Activated naive CD4-positive, alpha-beta T cell treated with anti-CD3 and anti-CD28 coated beads for 36 hours (primary cell): Measurements from ENCODE around the gene PFKFB3. TPM values are rescaled to one million over a fixed set of nuclear protein-coding genes. Genes with fewer than 3 reads are reported as not detected.
"Not testable (repeated sequence)": the region's sequence is repeated elsewhere in the genome, so short reads cannot be mapped to it uniquely, and the experiment has no call there.

Experiments used
- CTCF ChIA-PET: fragments of 350-600 bp; sonication (Branson Sonifier 250); formaldehyde crosslinking; loops from one replicate; lab custom pipeline; 2021; ENCODE audit warnings: antibody characterized with exemption; lab: Charles Lee
- DNase-seq: peaks from one replicate; pipeline ENCODE4 v3.0.0-alpha.2; 2020
- H3K27ac Mint-ChIP-seq: one replicate; pipeline ENCODE4 v1.8.0; 2021; ENCODE audit warnings: mild to moderate bottlenecking, mixed read lengths
- H3K27me3 Mint-ChIP-seq: one replicate; pipeline ENCODE4 v1.8.0; 2021; ENCODE audit warnings: low read depth, mixed read lengths
- H3K36me3 Mint-ChIP-seq: one replicate; pipeline ENCODE4 v1.8.0; 2021; ENCODE audit warnings: low read depth, mixed read lengths
- H3K4me1 Mint-ChIP-seq: one replicate; pipeline ENCODE4 v1.8.0; 2021; ENCODE audit warnings: low read depth, mixed read lengths
- H3K4me3 Mint-ChIP-seq: one replicate; pipeline ENCODE4 v1.8.0; 2021; ENCODE audit warnings: mild to moderate bottlenecking, moderate library complexity, mixed read lengths
- H3K9me3 Mint-ChIP-seq: one replicate; pipeline ENCODE4 v1.8.0; 2021; ENCODE audit warnings: mixed read lengths
- intact Hi-C: fragments of 100-400 bp; cut with micrococcal nuclease; formaldehyde crosslinking; loops from one replicate; pipeline ENCODE4 v1.15.1; 2023
- total RNA-seq, 2 experiments: library from RNA; stranded (reverse); gene quantifications; one replicate each; pipeline ENCODE4 v1.2.3, GENCODE V29; 2021

The PFKFB3 gene
- total RNA-seq, 2 experiments from 2014 or later = 87.7 to 88.5 TPM

- no peaks in the 10 kb centered on the region for H3K9me3 Mint-ChIP-seq
Measured at GRCh38 chr10:6180480-6181110, 22.1 kb upstream of the PFKFB3 start.

GRCh38 chr10:6181249-6181648, 21.5 kb upstream of the PFKFB3 start:
- H3K27ac Mint-ChIP-seq = no peak overlapping the region
- intact Hi-C loops = no loop called here
- peaks cover 3% of the 10 kb centered on the region for H3K36me3 Mint-ChIP-seq
- H3K9me3 Mint-ChIP-seq = no peaks in the 10 kb centered on the region
- CTCF ChIA-PET = no interaction called here
- H3K4me3 Mint-ChIP-seq = no peak overlapping the region
- no peaks in the 10 kb centered on the region for H3K27me3 Mint-ChIP-seq
- no peak for DNase-seq
- peaks cover 27% of the 10 kb centered on the region for H3K4me1 Mint-ChIP-seq

More at GRCh38 chr10:6180480-6181110, 22.1 kb upstream of the PFKFB3 start:
- CTCF ChIA-PET = no interaction called here
- Mint-ChIP-seq H3K27ac (no peak overlapping the region), H3K27me3 (no peaks in the 10 kb centered on the region), H3K4me3 (no peak overlapping the region), H3K4me1 (peaks cover 29% of the 10 kb centered on the region), H3K36me3 (peaks cover 7% of the 10 kb centered on the region)
- intact Hi-C loops = no loop called here
- DNase-seq = no peak

- no peaks in the 10 kb centered on the region for H3K9me3 Mint-ChIP-seq
- H3K27me3 Mint-ChIP-seq = no peaks in the 10 kb centered on the region
- no peak for DNase-seq
- no peak overlapping the region for H3K27ac Mint-ChIP-seq
- intact Hi-C loops = no loop called here
- peaks cover 27% of the 10 kb centered on the region for H3K4me1 Mint-ChIP-seq
- CTCF ChIA-PET = interaction anchor here (1.9 kb wide), 1 partner anchor 32 kb away, joined by 8 read pairs; no protein-coding TSS in a partner anchor
- no peak overlapping the region for H3K4me3 Mint-ChIP-seq
- no peaks in the 10 kb centered on the region for H3K36me3 Mint-ChIP-seq
Measured at GRCh38 chr10:6182454-6183098, 20.2 kb upstream of the PFKFB3 start.

GRCh38 chr10:6185039-6185716, 17.6 kb upstream of the PFKFB3 start:
- intact Hi-C loops = no loop called here
- H3K9me3 Mint-ChIP-seq = no peaks in the 10 kb centered on the region
- no peaks in the 10 kb centered on the region for H3K36me3 Mint-ChIP-seq
- no peak for DNase-seq
- CTCF ChIA-PET = no interaction called here
- peak overlapping the region; percentile 36 for H3K27ac Mint-ChIP-seq
- no peak overlapping the region for H3K4me3 Mint-ChIP-seq
- H3K4me1 Mint-ChIP-seq = peaks cover 41% of the 10 kb centered on the region
- H3K27me3 Mint-ChIP-seq = no peaks in the 10 kb centered on the region

- CTCF ChIA-PET = no interaction called here
- no peak overlapping the region for H3K4me3 Mint-ChIP-seq
Measured at GRCh38 chr10:6186894-6187256, 15.9 kb upstream of the PFKFB3 start.

GRCh38 chr10:6187278-6187677, 15.5 kb upstream of the PFKFB3 start:
- H3K27ac Mint-ChIP-seq = no peak overlapping the region
- no peaks in the 10 kb centered on the region for H3K27me3 Mint-ChIP-seq
- no peaks in the 10 kb centered on the region for H3K9me3 Mint-ChIP-seq
- intact Hi-C loops = loop anchor here (2.0 kb wide), 1 partner anchor 14 kb away; no protein-coding TSS in a partner anchor
- peaks cover 45% of the 10 kb centered on the region for H3K4me1 Mint-ChIP-seq
- CTCF ChIA-PET = no interaction called here
- DNase-seq = no peak
- H3K36me3 Mint-ChIP-seq = no peaks in the 10 kb centered on the region
- H3K4me3 Mint-ChIP-seq = no peak overlapping the region

More at GRCh38 chr10:6186894-6187256, 15.9 kb upstream of the PFKFB3 start:
- H3K4me1 Mint-ChIP-seq = peaks cover 45% of the 10 kb centered on the region
- no peaks in the 10 kb centered on the region for H3K9me3 Mint-ChIP-seq
- no peaks in the 10 kb centered on the region for H3K27me3 Mint-ChIP-seq
- H3K36me3 Mint-ChIP-seq = no peaks in the 10 kb centered on the region
- intact Hi-C loops = loop anchor here (2.0 kb wide), 1 partner anchor 14 kb away; no protein-coding TSS in a partner anchor
- no peak for DNase-seq
- no peak overlapping the region for H3K27ac Mint-ChIP-seq

GRCh38 chr10:6190033-6190432, 12.7 kb upstream of the PFKFB3 start:
- H3K4me3 Mint-ChIP-seq, H3K9me3 Mint-ChIP-seq, H3K36me3 Mint-ChIP-seq, H3K27me3 Mint-ChIP-seq, intact Hi-C loops, H3K27ac Mint-ChIP-seq, DNase-seq: not testable (repeated sequence)
- CTCF ChIA-PET = interaction anchor here (1.6 kb wide), 1 partner anchor 12 kb away, joined by 6 read pairs; the partner anchor contains the start of gene PFKFB3
- peaks cover 39% of the 10 kb centered on the region for H3K4me1 Mint-ChIP-seq

GRCh38 chr10:6191147-6191546, 11.6 kb upstream of the PFKFB3 start:
- DNase-seq = no peak
- CTCF ChIA-PET = interaction anchor here (1.0 to 1.6 kb wide), 2 partner anchors 11 to 13 kb away, joined by 3 to 6 read pairs; partner anchors contain the start of gene PFKFB3
- H3K4me1 Mint-ChIP-seq = peaks cover 37% of the 10 kb centered on the region
- no peaks in the 10 kb centered on the region for H3K27me3 Mint-ChIP-seq
- no peak overlapping the region for H3K27ac Mint-ChIP-seq
- no peaks in the 10 kb centered on the region for H3K36me3 Mint-ChIP-seq
- intact Hi-C loops = no loop called here
- H3K4me3 Mint-ChIP-seq = no peak overlapping the region
- no peaks in the 10 kb centered on the region for H3K9me3 Mint-ChIP-seq

- Mint-ChIP-seq H3K36me3 (no peaks in the 10 kb centered on the region), H3K27me3 (no peaks in the 10 kb centered on the region), H3K9me3 (no peaks in the 10 kb centered on the region), H3K27ac (no peak overlapping the region), H3K4me3 (no peak overlapping the region), H3K4me1 (peaks cover 33% of the 10 kb centered on the region)
- DNase-seq = no peak
- CTCF ChIA-PET = interaction anchor here (0.7 to 2.8 kb wide), 5 partner anchors 11 to 851 kb away, joined by 3 to 7 read pairs (median 4); partner anchors contain the start of gene PFKFB3
- intact Hi-C loops = no loop called here
Measured at GRCh38 chr10:6191569-6191968, 11.2 kb upstream of the PFKFB3 start.

GRCh38 chr10:6193342-6193741, 9.4 kb upstream of the PFKFB3 start:
- H3K4me3 Mint-ChIP-seq, H3K27ac Mint-ChIP-seq, H3K9me3 Mint-ChIP-seq, H3K36me3 Mint-ChIP-seq, intact Hi-C loops, H3K27me3 Mint-ChIP-seq, DNase-seq: not testable (repeated sequence)
- CTCF ChIA-PET = interaction anchor here (1.0 to 2.8 kb wide), 2 partner anchors 9 to 208 kb away, joined by 4 to 7 read pairs; partner anchors contain the start of gene PFKFB3
- H3K4me1 Mint-ChIP-seq = peaks cover 22% of the 10 kb centered on the region

- Mint-ChIP-seq H3K4me3 (no peak overlapping the region), H3K4me1 (peaks cover 19% of the 10 kb centered on the region), H3K27ac (no peak overlapping the region), H3K36me3 (no peaks in the 10 kb centered on the region), H3K27me3 (no peaks in the 10 kb centered on the region), H3K9me3 (no peaks in the 10 kb centered on the region)
- DNase-seq = no peak
- intact Hi-C loops = no loop called here
- CTCF ChIA-PET = interaction anchor here (0.5 to 2.8 kb wide), 6 partner anchors 8 to 485 kb away, joined by 3 to 8 read pairs (median 4); partner anchors contain the start of gene PFKFB3
Measured at GRCh38 chr10:6194311-6194710, 8.4 kb upstream of the PFKFB3 start.

GRCh38 chr10:6195376-6195775, 7.4 kb upstream of the PFKFB3 start:
- Mint-ChIP-seq H3K27me3 (no peaks in the 10 kb centered on the region), H3K4me1 (peaks cover 20% of the 10 kb centered on the region), H3K9me3 (no peaks in the 10 kb centered on the region), H3K36me3 (no peaks in the 10 kb centered on the region), H3K27ac (no peak overlapping the region), H3K4me3 (no peak overlapping the region)
- CTCF ChIA-PET = interaction anchor here (2.5 kb wide), 1 partner anchor 23 kb away, joined by 8 read pairs; no protein-coding TSS in a partner anchor
- intact Hi-C loops = no loop called here
- no peak for DNase-seq
